Hypothalamus (tissue), 51 donors: ENCODE measurements around the gene GALNTL6.
"Not testable (repeated sequence)": the region's sequence is repeated elsewhere in the genome, so short reads cannot be mapped to it uniquely, and the experiment has no call there.

Experiments
- DNase-seq, 51 donors: peaks; one replicate each; lab custom pipeline; 2025; lab: John Stamatoyannopoulos, UW

GALNTL6 gene

DNA sequence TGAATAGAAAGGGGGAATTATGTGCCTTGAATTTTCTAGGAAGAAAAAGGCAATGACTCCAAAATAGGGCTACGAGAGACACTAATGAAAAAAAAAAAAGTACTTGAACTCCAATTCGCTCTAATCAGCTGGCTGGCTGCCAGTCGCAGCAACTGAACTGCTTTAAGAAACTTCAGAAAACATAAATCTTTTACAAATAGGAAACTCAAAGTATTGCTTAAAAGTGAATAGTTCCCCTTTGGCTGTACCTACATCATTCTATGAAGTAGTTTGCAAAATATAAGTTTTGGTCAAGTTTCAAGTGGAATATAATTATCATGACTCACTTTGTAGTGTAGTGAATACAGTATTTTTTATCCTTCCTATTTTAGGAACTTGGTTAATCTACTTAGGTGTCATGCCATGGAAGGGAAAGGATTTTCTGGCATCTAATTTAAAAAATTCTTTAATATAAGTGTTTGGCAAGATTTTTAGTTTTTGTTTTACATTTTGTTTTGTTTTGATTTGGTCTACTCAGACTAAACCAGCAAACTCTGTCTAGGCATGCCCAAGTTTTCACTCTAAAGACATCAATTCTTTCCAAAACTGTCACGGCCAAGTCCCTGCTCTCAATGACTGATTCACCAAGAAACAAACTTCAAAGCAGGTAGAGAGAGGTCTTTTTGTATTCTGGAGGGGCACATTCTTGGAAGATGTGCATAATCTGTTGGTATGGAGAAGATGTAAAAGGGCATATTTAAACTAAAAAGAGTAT is 973.0 kb downstream of the GALNTL6 start:
- DNase-seq = no peak

DNA sequence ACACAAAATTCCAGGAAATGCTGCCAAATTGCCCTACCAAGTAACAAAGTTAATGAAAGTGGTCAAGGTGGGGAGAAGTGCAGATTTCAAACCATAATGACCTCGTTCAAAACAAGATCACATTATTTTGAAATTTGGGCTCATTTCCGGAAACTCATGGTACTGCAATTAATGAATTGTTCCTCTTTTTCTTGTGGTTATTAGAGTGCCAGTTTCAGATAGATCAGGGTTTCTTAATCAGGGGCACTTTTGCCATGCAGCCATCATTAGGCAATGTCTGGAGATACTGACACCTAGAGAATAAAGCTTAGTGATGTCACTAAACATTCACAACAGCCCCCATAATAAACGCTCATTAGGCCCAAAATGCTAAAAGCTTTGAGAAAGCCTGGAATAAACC is 973.9 kb downstream of the GALNTL6 start:
- no peak for DNase-seq

DNA sequence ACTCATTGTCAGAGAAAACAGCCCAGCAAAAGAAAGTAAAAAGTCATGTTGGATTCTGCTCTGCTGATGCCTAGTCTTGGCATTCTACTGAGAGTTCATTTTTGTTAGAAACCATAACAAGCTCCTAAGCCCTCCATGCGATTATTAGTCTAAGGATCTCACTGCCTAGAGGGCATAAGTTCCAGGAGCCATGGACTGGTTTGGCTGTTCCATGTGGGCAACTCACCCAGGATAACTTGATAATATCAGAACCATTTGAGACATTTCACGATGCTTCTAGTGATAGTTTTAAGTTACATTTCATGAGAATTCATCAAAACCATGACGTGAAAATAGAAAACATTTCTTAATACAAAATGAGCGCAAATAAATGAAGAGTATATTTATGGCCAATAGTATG is 978.6 kb downstream of the GALNTL6 start:
- no peak for DNase-seq

DNA sequence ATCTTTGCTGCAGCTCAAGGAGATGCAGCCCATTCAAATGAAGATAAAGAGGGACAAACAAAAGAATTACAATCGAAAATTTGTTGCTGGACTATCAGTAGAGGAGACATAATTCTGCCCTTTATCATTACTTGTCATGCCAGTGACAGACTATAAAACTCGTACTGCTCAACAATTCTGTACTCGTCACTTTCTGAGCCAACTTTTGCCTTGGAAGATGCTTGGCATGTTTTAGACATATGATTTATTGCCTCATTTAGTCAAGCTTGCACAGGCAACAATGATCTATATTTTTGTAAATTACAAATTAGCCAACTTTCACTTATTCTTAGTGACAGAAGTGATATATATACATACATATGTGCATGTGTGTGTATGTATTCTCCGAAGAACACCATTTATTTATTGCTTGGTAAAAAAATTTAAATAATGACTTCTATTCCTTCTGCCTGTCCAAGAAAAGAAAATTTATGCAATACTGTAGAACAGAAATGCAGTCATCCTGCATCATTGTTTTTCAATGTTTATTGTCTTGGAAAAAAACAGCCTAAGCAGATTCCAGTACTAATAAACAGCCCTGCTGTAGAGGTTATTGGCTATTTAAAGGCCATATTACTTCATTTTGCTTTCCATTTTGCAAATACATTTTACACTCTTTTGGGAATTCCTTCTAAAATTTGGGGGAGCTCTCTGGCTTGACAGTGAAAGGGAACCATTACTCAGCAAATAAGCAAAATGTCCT is 980.5 kb downstream of the GALNTL6 start:
- DNase-seq = no peak

DNA sequence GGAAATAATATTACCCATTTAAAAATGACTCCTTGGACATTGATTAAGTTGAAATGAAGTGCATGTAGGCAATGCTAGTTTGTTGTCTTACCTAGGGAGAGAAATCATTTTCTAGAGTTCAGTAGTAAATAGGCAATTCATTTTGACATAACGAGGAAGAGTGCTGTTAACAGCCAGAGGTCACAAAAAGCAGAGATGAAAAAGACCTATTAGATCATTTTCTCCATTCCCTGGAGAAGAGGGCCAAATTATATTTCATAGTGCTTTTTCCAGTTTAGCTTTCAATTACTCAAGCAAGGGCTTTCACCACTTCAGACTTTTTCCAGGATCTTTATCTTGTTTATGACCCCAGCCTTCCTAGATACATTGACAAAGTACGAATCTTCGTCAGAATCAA is 981.1 kb downstream of the GALNTL6 start:
- DNase-seq = no peak

DNA sequence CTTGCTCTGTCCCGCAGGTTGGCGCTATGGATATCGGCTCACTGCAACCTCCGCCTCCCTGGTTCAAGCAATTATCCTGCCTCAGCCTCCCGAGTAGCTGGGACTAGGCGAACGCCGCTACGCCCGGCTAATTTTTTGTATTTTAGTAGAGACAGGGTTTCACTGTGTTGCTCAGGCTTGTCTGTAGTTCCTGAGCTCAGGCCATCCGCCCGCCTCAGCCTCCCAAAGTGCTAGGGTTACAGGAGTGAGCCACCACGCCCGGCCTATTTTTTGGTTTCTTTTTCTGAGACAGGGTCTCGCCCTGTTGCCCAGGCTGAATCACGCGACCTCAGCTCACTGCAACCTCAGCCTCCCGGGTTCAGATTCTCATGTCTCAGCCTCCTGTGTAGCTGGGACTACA is 984.1 kb downstream of the GALNTL6 start:
- DNase-seq = not testable (repeated sequence)

DNA sequence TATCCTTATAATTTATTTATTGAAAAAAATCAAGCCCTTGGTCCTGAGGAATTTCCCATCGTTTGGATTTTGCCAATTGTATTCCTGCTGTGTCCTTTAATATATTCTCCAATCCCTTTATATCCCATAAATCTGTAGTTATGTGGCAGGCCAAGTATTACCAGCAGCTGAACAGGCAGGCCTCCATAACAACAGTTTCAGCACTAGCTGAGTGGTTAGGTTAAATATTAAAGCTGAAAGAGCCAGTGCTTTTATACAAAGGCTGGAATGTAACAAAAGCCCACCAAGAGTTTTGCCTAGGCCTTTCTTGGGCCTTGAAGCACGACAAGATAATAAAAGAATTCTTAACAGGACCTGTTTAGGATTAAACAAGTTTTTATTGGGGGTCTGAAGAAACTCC is 988.8 kb downstream of the GALNTL6 start:
- DNase-seq = no peak

DNA sequence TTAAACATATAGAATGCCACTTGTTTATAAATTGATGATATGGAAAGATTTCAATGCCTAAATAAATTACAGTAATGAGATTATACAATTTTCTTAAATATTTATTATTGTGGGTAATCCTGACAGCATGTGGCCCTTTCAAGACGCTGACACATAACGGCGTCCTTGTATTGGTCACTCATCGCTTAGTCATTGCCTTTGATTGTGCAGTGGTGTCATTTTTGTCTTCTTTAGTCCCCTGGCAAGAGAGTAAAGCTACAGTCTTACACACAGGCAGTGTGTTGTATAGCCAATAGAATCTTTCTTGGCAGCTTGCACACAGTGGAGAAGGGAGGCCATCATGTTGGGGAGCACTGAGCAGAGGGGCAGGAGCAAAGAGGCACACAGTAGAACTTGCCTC is 993.6 kb downstream of the GALNTL6 start:
- DNase-seq = no peak

DNA sequence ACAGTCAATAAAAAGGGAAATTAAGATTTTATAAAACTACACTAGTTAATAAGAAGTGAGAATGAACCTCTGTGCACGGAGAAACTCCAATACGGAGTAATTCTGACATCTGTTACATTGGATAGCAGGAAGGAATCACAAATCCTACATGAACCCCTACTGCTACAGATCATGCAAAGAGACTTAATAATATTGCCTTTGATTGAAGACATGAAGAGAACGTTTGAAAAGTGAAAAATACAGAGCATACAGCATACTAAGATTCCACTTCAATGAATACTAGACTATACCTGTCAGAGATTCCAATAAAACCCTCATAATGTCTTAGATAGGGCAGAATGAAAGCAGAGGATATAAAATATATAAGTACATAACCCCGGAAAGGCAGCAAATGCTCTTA is 995.0 kb downstream of the GALNTL6 start:
- DNase-seq = no peak

DNA sequence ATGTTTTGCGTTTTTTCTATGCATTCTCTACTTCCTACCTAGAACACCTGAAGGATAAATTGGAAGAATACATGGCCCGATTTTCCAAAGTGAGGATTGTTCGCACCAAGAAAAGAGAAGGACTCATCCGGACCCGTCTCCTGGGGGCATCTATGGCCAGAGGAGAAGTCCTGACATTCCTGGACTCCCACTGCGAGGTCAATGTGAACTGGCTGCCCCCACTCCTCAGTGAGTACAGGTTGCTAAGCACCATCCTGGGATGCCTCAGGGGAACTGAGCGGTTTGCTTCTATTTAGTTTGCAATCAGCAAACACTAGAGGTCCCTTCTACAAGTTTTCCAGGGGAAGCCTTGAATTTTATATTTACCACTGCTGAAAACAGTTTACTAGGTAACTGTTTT is 996.1 kb downstream of the GALNTL6 start:
- no peak for DNase-seq

DNA sequence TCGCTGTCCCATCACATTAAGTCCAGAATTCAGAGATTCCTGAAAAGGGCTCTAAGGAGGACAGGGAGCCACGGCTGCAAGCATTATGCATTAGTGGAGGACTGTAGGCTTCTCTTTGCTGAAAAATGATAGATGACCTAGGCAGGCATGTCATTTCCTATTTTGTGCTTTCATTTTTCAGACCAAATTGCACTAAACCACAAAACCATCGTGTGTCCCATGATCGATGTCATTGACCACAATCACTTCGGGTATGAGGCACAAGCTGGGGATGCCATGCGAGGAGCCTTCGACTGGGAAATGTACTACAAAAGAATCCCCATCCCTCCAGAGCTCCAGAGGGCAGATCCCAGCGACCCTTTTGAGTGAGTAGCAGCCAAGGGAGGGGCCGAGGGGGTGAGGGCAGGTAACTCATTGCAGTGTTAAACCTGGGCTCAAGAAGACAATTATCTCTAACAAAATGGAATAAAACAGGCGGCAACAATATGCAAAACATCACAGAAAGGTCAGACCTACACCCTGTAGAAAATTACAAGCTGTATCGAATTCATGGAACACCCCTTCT is 1000.2 kb downstream of the GALNTL6 start:
- DNase-seq = no peak

DNA sequence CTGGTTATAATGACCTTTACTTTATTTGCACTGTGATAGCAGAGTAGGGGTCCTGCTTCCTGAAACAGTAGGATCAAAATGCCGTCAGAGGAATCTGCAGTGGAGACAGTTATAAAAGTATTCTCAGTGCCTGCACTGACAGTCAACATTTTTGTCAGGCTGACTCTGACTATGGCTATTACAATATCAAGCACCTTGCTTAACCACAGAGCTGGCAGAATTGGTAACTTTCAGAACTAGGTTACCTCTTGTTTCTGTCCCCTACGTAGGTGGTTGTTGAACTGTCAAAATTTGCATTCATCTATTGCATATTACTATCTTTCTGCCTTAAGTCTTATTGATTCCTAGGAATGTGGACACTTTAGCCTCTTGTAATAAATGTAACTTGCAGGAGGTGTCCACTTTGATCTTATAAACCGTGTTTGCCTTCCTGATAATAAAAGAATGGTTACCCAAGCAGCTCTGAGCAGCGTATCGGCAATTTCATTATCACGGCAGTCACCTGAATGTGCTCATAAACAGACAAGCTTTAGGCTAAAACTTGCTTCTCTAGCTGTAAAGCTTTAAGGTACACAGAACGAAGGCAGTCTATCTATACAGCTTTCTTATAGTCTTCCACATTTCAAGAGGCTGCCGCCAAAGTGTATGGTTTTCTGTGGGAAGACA is 1002.4 kb downstream of the GALNTL6 start:
- DNase-seq = no peak

DNA sequence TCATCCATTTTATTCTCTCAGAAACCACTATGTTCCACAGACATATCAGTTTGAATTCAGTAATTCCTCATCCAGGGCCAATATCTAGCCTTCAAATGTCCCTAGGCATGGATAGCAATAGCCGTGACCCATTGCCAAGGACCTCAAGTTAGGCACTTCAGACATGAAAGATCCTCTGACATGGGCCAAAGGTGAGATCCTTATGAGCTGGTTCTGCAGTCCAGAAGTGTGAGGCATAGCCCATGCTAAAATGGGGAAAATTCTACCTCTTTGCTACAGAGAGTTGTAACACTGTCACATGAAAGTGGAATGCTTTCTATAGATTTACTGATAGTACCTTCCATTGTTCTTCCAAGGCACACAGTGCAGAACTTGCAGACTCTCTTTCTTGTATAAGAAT is 1005.7 kb downstream of the GALNTL6 start:
- no peak for DNase-seq

DNA sequence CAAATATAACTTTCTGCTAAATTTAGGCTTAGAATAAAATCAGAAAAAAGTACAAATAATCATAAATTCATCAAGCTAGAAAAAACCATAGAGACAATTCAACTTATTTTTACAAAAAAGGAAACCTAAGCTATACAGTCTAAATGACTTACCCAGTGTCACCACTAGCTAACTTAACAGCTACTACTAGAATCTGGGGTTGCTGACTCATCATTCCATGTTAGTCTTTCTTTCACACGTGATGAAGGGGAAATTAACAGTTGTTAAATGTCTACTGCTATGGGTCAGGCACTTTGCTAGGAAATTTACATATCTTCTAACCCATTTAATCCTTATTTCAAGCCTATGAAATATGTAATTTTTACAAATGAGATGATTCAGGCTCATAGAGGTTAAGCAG is 1006.1 kb downstream of the GALNTL6 start:
- no peak for DNase-seq

DNA sequence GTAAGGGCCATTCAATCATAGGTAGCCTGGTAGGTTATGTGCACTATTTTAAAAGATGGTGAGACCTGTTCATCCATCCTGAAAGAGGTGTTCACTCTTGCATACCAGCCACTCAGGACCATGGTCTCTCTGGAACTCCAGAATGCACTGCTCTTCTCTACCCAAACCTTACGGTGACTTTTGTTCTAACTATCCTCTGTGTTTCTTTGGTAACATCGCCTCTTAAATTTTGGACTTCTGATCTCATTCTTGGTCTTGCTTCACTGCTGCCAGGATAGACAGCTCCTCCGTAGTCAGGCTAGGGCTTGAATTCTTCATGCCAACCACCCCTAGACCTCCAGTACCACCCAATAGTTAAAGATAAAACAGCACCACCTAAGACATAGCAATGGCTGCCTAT is 1009.1 kb downstream of the GALNTL6 start:
- DNase-seq = no peak

DNA sequence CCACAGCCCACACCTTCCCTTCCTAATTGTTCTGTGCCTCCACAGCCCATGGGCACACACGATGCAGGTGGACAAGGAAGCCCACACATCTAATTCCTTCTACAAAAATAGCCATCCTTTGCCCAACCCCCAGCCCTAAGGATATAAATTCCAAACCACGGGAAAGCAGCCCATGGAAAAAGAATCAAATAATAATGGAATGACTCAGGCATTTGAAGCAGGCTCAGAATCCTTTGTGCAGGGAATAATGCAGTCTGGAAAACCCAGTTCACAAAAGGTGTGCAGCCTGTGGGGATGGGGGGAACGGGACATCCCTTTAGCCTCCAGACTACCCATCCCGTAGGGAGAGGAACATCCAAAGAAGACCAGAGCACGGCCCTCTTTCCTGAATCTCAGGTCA is 1013.1 kb downstream of the GALNTL6 start:
- no peak for DNase-seq

DNA sequence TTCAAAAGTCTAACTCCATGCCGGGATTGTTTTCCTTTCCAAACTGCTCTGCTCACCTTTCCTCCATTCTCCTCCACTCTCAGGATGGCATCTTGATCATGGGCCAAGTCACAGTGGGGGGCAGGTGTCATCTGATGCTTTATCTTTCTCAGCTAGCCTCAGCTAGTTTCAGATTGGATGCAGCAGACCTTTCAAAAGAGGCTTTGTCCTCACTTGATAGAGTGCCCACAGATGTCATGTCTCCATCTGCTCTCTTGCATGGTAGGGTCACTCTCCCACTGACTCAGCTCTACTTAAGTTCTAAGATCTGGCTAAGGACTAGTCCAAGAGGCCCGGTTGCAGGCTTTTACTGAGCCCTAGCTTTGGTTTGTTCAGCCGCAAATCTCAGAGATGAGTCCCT is 1013.7 kb downstream of the GALNTL6 start:
- no peak for DNase-seq

DNA sequence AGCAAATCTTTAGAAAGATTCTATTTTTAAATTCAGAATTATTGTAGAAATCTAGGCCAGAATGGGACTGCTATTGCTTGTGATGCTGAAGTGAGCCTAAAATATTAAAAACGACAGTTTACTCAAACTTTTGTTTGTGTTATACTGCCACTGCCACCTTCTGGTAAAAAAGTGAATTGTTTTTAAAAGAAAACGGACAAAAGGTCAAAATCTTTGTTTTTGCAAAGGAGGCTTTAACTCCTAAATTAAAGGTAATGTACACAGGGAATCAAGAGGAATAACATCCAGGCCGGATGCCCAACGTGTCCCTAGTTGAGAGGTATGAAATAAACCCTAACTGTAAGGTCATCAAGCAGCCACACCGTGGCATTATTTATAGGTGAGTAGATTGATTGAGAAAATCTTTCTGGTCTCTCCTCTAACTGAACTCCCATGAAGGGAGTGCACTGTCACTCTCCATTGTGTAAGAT is 1017.1 kb downstream of the GALNTL6 start:
- no peak for DNase-seq

DNA sequence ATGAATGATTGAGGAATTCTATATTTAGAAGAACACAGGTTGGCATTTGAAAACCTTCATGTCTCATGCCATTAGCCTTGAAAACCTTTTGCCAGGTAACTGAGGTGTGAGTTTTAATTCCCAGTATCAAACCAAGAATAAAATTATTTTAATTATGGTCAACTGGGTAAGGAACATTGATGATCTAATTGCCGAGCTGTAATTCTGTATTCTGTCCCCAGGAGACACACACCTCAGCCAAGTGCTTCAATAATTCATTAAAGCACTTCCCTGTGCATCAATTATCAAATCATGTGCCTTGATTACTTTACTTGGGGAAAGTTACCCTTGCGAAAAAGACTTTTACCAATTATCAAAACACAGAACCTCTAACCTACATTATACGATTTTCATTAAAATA is 1023.5 kb downstream of the GALNTL6 start:
- no peak for DNase-seq

DNA sequence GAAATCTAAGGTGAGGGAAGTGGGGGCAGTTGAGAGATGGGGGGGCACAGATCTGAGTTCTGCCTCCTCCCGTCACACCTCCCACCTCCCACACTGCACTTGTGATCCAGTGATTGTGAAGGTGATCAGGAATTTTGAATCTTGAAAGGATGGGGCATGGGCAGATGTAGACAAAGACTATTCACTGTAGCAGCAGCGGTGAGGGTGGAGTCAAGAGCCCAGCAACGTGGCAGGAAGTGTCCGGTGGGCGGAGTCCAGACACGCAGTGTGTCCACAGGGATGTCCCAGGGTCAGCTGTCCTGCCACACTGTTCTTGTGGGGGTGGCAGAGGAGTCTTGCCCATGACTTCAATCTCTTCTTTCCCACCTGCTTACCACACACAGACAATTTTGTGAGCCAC is 1024.9 kb downstream of the GALNTL6 start:
- no peak for DNase-seq

DNA sequence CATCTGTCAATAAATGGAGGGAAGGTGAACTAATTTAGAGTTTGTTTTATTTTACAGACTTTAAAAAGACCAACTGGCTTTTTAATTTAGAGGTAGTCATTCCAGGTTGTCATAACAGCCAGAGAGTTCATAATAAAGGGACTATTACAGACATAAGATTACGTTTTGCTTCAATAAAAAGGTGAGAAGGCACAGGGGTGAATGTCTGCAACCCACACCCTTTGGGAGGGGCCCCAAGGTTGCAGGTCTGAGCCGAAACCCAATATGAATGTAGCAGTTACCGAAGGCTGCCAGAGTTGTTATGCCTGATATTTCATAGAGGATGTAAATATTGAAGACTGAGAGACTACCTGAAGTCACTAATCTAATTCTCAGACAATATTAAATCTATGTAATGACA is 1025.7 kb downstream of the GALNTL6 start:
- DNase-seq = no peak
